GM18951 (cell line): ENCODE measurements around the gene MSI1.

Source experiments
- POLR2A ChIP-seq: IDR thresholded peaks from 4 replicates; pipeline ENCODE4 v1.6.1; 2011; ENCODE audit warnings: mild to moderate bottlenecking; ENCODE audit not compliant: insufficient read length, insufficient read depth; ENCODE audit errors: extremely low read depth
- in situ Hi-C: fragments of 300-500 bp; cut with MboI; formaldehyde crosslinking; loops from one replicate; pipeline ENCODE4 v1.12.0; 2022; ENCODE audit warnings: low sequenced_read_pairs, mixed read lengths, inconsistent platforms; ENCODE audit not compliant: unreplicated experiment

Gene MSI1

DNA sequence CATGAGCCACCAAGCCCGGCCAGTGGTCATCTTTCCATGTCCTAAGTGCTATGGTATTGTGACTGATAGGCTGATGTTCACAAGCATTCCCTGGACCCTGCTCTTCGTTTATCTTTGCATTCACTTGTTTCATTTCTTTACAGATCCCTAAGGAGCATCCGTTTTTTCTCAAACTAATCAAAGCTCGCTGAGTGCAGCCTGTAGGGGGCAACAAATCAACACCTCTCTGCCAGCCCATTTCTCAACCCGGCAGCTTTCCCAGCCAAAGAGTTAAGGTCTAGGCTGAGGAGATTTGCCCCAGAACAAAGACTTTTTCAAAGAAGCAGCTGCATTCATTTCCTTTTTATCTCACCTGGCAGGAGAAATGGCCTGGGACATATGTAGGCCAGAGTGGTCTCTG lies 54.7 kb downstream of the MSI1 start:
- in situ Hi-C loops: no loop called here
- TF ChIP-seq POLR2A: no peak

DNA sequence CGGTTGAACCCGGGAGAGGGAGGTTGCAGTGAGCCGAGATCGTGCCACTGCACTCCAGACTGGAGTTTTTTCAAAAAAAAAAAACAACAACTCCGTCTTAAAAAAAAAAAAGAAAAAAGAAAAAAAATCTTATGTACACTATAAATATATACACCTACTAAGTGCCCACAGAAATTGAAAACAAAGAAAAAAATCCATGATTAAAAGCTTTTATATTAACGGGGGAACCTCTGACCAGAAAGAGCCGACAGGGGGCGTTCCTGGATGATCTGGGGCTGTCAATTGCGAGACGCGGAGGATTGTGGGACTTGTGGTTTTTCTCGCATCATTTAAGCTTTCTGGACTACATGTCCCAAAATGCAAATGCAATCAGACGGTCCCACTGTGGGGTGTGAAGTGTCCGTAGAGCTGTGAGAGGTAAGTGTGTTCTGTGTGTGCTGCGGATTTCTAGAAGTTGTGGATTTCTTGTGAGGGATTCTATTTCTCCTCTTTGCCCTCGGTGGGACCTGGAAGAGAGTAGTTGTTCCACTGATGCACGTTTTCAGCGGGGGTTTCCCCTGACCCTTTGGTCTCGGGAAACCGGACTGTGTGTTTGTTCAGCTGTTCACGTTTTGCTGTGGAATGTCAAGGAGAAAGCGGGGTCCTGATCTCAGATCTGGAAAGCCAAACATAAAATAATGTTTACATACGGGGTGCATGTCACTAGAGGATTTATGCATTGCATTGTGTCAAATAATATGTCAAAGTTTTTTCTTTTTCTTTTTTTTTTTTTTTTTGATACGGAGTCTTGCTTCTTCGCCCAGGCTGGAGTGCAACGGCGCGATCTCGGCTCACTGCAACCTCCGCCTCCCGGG lies 66.8 kb downstream of the MSI1 start, which contains the start of gene SIRT4:
Gene SIRT4, plus strand, starts transcription at position 360 of the 854 bp plus-strand sequence. CDS start 1,241 bp downstream, outside the sequence.
- in situ Hi-C loops: no loop called here
- peak; percentile 33 for TF ChIP-seq POLR2A

DNA sequence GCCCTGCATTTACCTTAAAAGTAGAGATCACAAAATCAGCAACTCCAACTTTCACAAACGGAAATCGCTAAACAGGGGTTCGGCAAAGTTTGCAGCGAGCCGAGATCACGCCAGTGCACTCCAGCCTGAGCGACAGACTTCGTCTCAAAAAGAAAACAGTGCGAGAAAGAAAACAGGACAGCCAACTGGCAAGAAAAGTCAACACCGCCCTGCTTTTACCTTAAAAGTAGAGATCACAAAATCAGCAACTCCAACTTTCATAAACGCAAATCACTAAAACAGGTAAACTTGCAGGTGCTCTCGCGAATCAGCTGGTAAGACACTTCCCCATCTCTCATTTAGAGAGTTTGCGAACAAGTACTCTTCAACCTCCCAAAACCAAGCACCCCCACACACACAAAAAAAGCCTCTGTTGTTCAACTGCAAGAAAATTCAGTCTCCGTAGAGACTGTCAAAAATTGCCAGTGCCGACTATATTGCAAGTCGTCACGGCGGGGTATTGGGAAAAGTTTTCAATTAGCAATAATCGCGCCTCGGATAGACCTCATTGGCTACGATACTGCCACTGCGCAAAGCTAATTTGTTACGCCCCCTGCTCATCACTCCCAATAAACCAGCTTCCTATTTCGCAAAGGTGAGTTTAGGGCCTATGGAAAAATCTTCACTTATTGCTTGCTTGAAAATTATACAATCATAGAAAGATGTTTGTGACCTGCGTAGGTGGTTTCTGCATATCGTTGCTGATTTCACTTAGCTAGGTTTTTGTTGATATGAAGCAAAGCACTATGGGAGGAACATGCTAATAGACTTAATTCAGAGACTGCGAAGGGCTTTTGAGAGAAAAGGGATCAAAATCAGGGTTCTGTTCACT lies 76.1 kb downstream of the MSI1 start, which contains the start of gene RNU4-1:
Gene RNU4-1, minus strand, starts transcription at position 577 of the 871 bp plus-strand sequence.
- peak; percentile 100 for TF ChIP-seq POLR2A
- in situ Hi-C loops: no loop called here

DNA sequence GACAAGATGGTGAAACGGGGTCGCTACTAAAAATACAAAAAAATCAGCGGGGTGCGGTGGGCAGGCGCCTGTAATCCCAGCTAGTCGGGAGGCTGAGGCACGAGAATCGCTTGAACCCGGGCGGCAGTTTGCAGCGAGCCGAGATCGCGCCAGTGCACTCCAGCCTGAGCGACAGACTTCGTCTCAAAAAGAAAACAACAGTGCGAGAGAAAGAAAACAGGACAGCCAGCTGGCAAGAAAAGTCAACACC lies 76.6 kb downstream of the MSI1 start:
- in situ Hi-C loops: no loop called here

More for the DNA sequence above, 76.6 kb downstream of the MSI1 start:
- TF ChIP-seq POLR2A: no peak
